HCT116 (cell line): ENCODE measurements around the gene YPEL3. TPM values are rescaled to one million over a fixed set of nuclear protein-coding genes. Genes with fewer than 3 reads are reported as not detected.
A peak's percentile ranks its signal among the peaks of the same experiment; 100 is the strongest.

Experiments used
- ATAC-seq: fragments of 200-7000 bp; cut with Tn5 transposase; 2 replicates; pipeline ENCODE4 v1.9.1; 2020; ENCODE audit warnings: mild to moderate bottlenecking, moderate library complexity
- BruUV-seq: library from RNA; stranded (reverse); fragments of 400-500 nt; replicated peaks from 2 replicates; lab custom pipeline; 2021; lab: Mats Ljungman, UMichigan
- CTCF ChIA-PET: fragments of 300-600 bp; sonication (Branson Sonifier 250); formaldehyde crosslinking; loops from one replicate; lab custom pipeline; 2021; ENCODE audit warnings: antibody characterized with exemption; lab: Charles Lee
- POLR2A ChIA-PET: fragments of 300-600, 350-600 bp; sonication (Branson Sonifier 250); formaldehyde crosslinking; loops from one replicate; lab custom pipeline; 2021; ENCODE audit warnings: antibody characterized with exemption; lab: Charles Lee
- RAD21 ChIA-PET, 2 experiments: fragments of 300-600 bp; sonication (Branson Sonifier 250); formaldehyde crosslinking; loops; one replicate each; lab custom pipeline; 2023; ENCODE audit warnings: low total read pairs in 2 of 2; ENCODE audit not compliant: uncharacterized antibody in 2 of 2, unreplicated experiment in 2 of 2, low non-redundant PET in 1 of 2; lab: Charles Lee
- DNase-seq: peaks from one replicate; pipeline ENCODE4 v3.0.0-alpha.2; 2010; ENCODE audit warnings: low read depth, low spot score
- H2AFZ ChIP-seq: fragments of 200-600 bp; shearing (Covaris generic), sonication (generic); 2 replicates; pipeline ENCODE4 v1.6.1; 2017; ENCODE audit warnings: low read depth, mixed run types, mixed read lengths, antibody characterized with exemption, low read length; ENCODE audit not compliant: poor library complexity, severe bottlenecking
- H3K27ac ChIP-seq: 2 replicates; pipeline ENCODE4 v1.5.1; 2012; ENCODE audit warnings: low read depth, low read length
- H3K27me3 ChIP-seq: fragments of 200-600 bp; sonication (generic); 2 replicates; pipeline ENCODE4 v1.6.1; 2016; ENCODE audit warnings: mixed run types, low read length, mixed read lengths; ENCODE audit not compliant: insufficient read depth
- H3K36me3 ChIP-seq, 2 experiments: fragments of 200-500 bp in 1 of 2; fragments of 200-600 bp in 1 of 2; sonication (Bioruptor generic) in 1 of 2; sonication (generic) in 1 of 2; 2 replicates each; pipeline versions ENCODE4 v1.5.1 to v1.6.1; 2014 to 2016; ENCODE audit warnings: low read length in 2 of 2, inconsistent platforms in 1 of 2, mixed read lengths in 1 of 2, mixed run types in 1 of 2; ENCODE audit not compliant: insufficient read depth in 2 of 2, control insufficient read depth in 1 of 2
- H3K4me1 ChIP-seq, 2 experiments: fragments of 200-600 bp in 1 of 2; sonication (generic) in 1 of 2; 2 replicates each; pipeline versions ENCODE4 v1.5.1 to v1.6.1; 2012 to 2017; ENCODE audit warnings: low read length in 2 of 2, inconsistent platforms in 1 of 2, mild to moderate bottlenecking in 1 of 2, mixed read lengths in 1 of 2, mixed run types in 1 of 2, moderate library complexity in 1 of 2; ENCODE audit not compliant: insufficient read depth in 2 of 2, control insufficient read depth in 1 of 2
- H3K4me2 ChIP-seq: fragments of 200-600 bp; sonication (generic); 2 replicates; pipeline ENCODE4 v1.6.1; 2017; ENCODE audit warnings: mixed run types, low read length, mixed read lengths
- H3K4me3 ChIP-seq, 2 experiments: fragments of 200-600 bp in 1 of 2; sonication (generic) in 1 of 2; replicated peaks in 1 of 2; 2 replicates each; pipeline ENCODE4 v1.5.1; 2011 to 2016; ENCODE audit warnings: low read length in 2 of 2, control low read depth in 1 of 2, low read depth in 1 of 2, mild to moderate bottlenecking in 1 of 2, mixed read lengths in 1 of 2, mixed run types in 1 of 2
- H3K79me2 ChIP-seq: fragments of 200-600 bp; sonication (generic); 2 replicates; pipeline ENCODE4 v1.6.1; 2017; ENCODE audit warnings: mild to moderate bottlenecking, mixed run types, low read length, moderate library complexity, mixed read lengths; ENCODE audit not compliant: insufficient read depth
- H3K9ac ChIP-seq: fragments of 200-600 bp; sonication (generic); 2 replicates; pipeline ENCODE4 v1.6.1; 2016; ENCODE audit warnings: low read length, mixed read lengths
- H3K9me2 ChIP-seq: fragments of 200-600 bp; sonication (generic), shearing (Covaris generic); 2 replicates; pipeline ENCODE4 v1.6.1; 2017; ENCODE audit warnings: mixed run types, mild to moderate bottlenecking, moderate library complexity; ENCODE audit not compliant: insufficient read depth
- H3K9me3 ChIP-seq, 2 experiments: fragments of 200-500 bp in 1 of 2; fragments of 200-600 bp in 1 of 2; sonication (Bioruptor generic) in 1 of 2; sonication (generic) in 1 of 2; 2 replicates each; pipeline ENCODE4 v1.6.1; 2014 to 2017; ENCODE audit warnings: low read length in 2 of 2, mixed read lengths in 2 of 2, inconsistent platforms in 1 of 2, low read depth in 1 of 2, mild to moderate bottlenecking in 1 of 2, mixed run types in 1 of 2, moderate library complexity in 1 of 2; ENCODE audit not compliant: control insufficient read depth in 1 of 2, insufficient read depth in 1 of 2
- H4K20me1 ChIP-seq: fragments of 200-600 bp; sonication (generic), shearing (Covaris generic); 2 replicates; pipeline ENCODE4 v1.6.1; 2017; ENCODE audit warnings: mixed run types, mild to moderate bottlenecking, moderate library complexity; ENCODE audit not compliant: insufficient read depth
- ELF1 ChIP-seq: IDR thresholded peaks from 2 replicates; pipeline ENCODE4 v1.6.1; 2012; ENCODE audit warnings: low read depth, borderline replicate concordance
- EZH2phosphoT487 ChIP-seq: fragments of 200-600 bp; IDR thresholded peaks from 2 replicates; pipeline ENCODE4 v1.6.1; 2018; ENCODE audit warnings: antibody characterized with exemption, borderline replicate concordance
- JUND ChIP-seq: IDR thresholded peaks from 2 replicates; pipeline ENCODE4 v1.6.1; 2012
- POLR2A ChIP-seq: IDR thresholded peaks from 2 replicates; pipeline ENCODE4 v1.7.0; 2011; ENCODE audit warnings: borderline replicate concordance; ENCODE audit not compliant: insufficient read depth, insufficient read length; ENCODE audit errors: extremely low read depth
- SP1 ChIP-seq: IDR thresholded peaks from 2 replicates; pipeline ENCODE4 v1.6.1; 2012; ENCODE audit warnings: low read depth
- SRF ChIP-seq: IDR thresholded peaks from 2 replicates; pipeline ENCODE4 v1.6.1; 2012; ENCODE audit warnings: low read depth
- YY1 ChIP-seq: IDR thresholded peaks from 2 replicates; pipeline ENCODE4 v1.6.1; 2011; ENCODE audit warnings: low read length, low read depth, moderate library complexity, mild to moderate bottlenecking; ENCODE audit not compliant: insufficient replicate concordance; ENCODE audit errors: extremely low read depth
- ZFX ChIP-seq: fragments of 450-650 bp; IDR thresholded peaks from 2 replicates; pipeline ENCODE4 v1.6.1; 2017
- intact Hi-C: fragments of 100-400 bp; cut with micrococcal nuclease; formaldehyde crosslinking; loops from 2 replicates; pipeline ENCODE4 v1.10.0; 2022
- total RNA-seq: library from RNA; stranded (reverse); gene quantifications from one replicate; pipeline ENCODE4 v1.2.1, GENCODE V29; 2021; ENCODE audit not compliant: unreplicated experiment
- TF ChIP-seq, protein P1 (sequence below): IDR thresholded peaks from 2 replicates; pipeline ENCODE4 v1.6.1; 2011; ENCODE audit warnings: mild to moderate bottlenecking, low read length, moderate library complexity; ENCODE audit not compliant: insufficient replicate concordance; ENCODE audit errors: extremely low read depth
- TF ChIP-seq, protein P2 (sequence below), 3 experiments: fragments of 200-600 bp in 1 of 3; sonication (generic) in 1 of 3; IDR thresholded peaks in 2 of 3; conservative IDR thresholded peaks in 1 of 3; 2 replicates each; pipeline ENCODE4 v1.5.1; 2012 to 2017; ENCODE audit warnings: low read depth in 2 of 3, low read length in 2 of 3, antibody characterized with exemption in 1 of 3, borderline replicate concordance in 1 of 3, control low read depth in 1 of 3, mild to moderate bottlenecking in 1 of 3, mixed read lengths in 1 of 3, mixed run types in 1 of 3, moderate library complexity in 1 of 3; ENCODE audit not compliant: insufficient read depth in 1 of 3
- TF ChIP-seq, protein P3 (sequence below): IDR thresholded peaks from 2 replicates; pipeline ENCODE4 v1.6.1; 2012; ENCODE audit warnings: low read depth

YPEL3 gene
- total RNA-seq, 1 experiment from 2014 or later: 10.9 TPM

DNA sequence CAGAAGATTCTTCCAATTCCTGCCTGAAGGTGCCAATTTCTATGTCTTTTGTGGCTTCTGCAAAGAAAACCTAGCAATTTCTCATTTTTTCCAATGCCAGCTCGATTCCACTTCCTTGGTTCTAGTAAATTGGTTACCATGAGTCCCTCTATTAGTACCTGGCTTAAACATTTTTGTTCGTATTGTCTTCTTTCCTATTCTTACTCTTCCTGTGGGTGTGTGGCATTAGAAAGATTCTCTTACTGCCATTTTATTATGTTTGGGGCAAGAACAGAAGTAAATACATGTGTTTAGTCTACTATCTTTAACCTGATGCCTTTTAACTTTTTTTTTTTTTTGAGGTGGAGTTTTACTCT is 47.3 kb upstream of the YPEL3 start:
- H2AFZ ChIP-seq: no peak overlapping the region
- CTCF ChIA-PET: interaction anchor here (0.6 to 1.7 kb wide), 13 partner anchors 43 to 551 kb away, joined by 3 to 10 read pairs (median 4); partner anchors contain the start of gene ZNF771
- no peaks in the 10 kb centered on the region for H4K20me1 ChIP-seq
- H3K9ac ChIP-seq: no peak overlapping the region
- TF ChIP-seq EZH2phosphoT487 (no peak), SRF (no peak), ZFX (no peak), POLR2A (no peak), YY1 (no peak), SP1 (no peak), ELF1 (no peak), JUND (no peak)
- TF ChIP-seq, protein P1, sequence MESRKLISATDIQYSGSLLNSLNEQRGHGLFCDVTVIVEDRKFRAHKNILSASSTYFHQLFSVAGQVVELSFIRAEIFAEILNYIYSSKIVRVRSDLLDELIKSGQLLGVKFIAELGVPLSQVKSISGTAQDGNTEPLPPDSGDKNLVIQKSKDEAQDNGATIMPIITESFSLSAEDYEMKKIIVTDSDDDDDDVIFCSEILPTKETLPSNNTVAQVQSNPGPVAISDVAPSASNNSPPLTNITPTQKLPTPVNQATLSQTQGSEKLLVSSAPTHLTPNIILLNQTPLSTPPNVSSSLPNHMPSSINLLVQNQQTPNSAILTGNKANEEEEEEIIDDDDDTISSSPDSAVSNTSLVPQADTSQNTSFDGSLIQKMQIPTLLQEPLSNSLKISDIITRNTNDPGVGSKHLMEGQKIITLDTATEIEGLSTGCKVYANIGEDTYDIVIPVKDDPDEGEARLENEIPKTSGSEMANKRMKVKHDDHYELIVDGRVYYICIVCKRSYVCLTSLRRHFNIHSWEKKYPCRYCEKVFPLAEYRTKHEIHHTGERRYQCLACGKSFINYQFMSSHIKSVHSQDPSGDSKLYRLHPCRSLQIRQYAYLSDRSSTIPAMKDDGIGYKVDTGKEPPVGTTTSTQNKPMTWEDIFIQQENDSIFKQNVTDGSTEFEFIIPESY: no peak
- TF ChIP-seq, protein P2, sequence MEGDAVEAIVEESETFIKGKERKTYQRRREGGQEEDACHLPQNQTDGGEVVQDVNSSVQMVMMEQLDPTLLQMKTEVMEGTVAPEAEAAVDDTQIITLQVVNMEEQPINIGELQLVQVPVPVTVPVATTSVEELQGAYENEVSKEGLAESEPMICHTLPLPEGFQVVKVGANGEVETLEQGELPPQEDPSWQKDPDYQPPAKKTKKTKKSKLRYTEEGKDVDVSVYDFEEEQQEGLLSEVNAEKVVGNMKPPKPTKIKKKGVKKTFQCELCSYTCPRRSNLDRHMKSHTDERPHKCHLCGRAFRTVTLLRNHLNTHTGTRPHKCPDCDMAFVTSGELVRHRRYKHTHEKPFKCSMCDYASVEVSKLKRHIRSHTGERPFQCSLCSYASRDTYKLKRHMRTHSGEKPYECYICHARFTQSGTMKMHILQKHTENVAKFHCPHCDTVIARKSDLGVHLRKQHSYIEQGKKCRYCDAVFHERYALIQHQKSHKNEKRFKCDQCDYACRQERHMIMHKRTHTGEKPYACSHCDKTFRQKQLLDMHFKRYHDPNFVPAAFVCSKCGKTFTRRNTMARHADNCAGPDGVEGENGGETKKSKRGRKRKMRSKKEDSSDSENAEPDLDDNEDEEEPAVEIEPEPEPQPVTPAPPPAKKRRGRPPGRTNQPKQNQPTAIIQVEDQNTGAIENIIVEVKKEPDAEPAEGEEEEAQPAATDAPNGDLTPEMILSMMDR (IDR thresholded peaks at IDR 0.05 in 2 of 3, conservative IDR thresholded peaks at IDR 0.05 in 1 of 3; ENCODE audit: borderline replicate concordance in 1 of 3, insufficient read depth in 1 of 3, low read depth in 2 of 3, low read length in 2 of 3): no peak
- TF ChIP-seq, protein P3, sequence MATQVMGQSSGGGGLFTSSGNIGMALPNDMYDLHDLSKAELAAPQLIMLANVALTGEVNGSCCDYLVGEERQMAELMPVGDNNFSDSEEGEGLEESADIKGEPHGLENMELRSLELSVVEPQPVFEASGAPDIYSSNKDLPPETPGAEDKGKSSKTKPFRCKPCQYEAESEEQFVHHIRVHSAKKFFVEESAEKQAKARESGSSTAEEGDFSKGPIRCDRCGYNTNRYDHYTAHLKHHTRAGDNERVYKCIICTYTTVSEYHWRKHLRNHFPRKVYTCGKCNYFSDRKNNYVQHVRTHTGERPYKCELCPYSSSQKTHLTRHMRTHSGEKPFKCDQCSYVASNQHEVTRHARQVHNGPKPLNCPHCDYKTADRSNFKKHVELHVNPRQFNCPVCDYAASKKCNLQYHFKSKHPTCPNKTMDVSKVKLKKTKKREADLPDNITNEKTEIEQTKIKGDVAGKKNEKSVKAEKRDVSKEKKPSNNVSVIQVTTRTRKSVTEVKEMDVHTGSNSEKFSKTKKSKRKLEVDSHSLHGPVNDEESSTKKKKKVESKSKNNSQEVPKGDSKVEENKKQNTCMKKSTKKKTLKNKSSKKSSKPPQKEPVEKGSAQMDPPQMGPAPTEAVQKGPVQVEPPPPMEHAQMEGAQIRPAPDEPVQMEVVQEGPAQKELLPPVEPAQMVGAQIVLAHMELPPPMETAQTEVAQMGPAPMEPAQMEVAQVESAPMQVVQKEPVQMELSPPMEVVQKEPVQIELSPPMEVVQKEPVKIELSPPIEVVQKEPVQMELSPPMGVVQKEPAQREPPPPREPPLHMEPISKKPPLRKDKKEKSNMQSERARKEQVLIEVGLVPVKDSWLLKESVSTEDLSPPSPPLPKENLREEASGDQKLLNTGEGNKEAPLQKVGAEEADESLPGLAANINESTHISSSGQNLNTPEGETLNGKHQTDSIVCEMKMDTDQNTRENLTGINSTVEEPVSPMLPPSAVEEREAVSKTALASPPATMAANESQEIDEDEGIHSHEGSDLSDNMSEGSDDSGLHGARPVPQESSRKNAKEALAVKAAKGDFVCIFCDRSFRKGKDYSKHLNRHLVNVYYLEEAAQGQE: no peak
- no TSS peak for BruUV-seq
- H3K4me3 ChIP-seq: no peak overlapping the region
- intact Hi-C loops: no loop called here
- RAD21 ChIA-PET: interaction anchor here in 1 of 2 experiments (0.7 to 1.1 kb wide), 2 partner anchors 219 to 266 kb away, joined by 4 read pairs; no protein-coding TSS in a partner anchor
- no peaks in the 10 kb centered on the region for H3K79me2 ChIP-seq
- no peak overlapping the region for H3K4me2 ChIP-seq
- DNase-seq (no peak), ATAC-seq (peak; percentile 25; the same call in 1 of the 2 replicates)
- no peaks in the 10 kb centered on the region; a peak in 1 of 4 replicates for H3K9me3 ChIP-seq
- H3K27me3 ChIP-seq: no peaks in the 10 kb centered on the region
- H3K36me3 ChIP-seq: no peaks in the 10 kb centered on the region
- H3K9me2 ChIP-seq: no peaks in the 10 kb centered on the region
- no peaks in the 10 kb centered on the region for H3K4me1 ChIP-seq
- POLR2A ChIA-PET: no interaction called here
- no peak overlapping the region for H3K27ac ChIP-seq
